HCT116 (cell line): Measurements from ENCODE around the gene MEG3. TPM values are rescaled to one million over a fixed set of nuclear protein-coding genes. Genes with fewer than 3 reads are reported as not detected.

Experiments
- ATAC-seq: fragments of 200-7000 bp; cut with Tn5 transposase; 2 replicates; pipeline ENCODE4 v1.9.1; 2020; ENCODE audit warnings: mild to moderate bottlenecking, moderate library complexity
- BruUV-seq: library from RNA; stranded (reverse); fragments of 400-500 nt; replicated peaks from 2 replicates; lab custom pipeline; 2021; lab: Mats Ljungman, UMichigan
- CTCF ChIA-PET: fragments of 300-600 bp; sonication (Branson Sonifier 250); formaldehyde crosslinking; loops from one replicate; lab custom pipeline; 2021; ENCODE audit warnings: antibody characterized with exemption; lab: Charles Lee
- POLR2A ChIA-PET: fragments of 300-600, 350-600 bp; sonication (Branson Sonifier 250); formaldehyde crosslinking; loops from one replicate; lab custom pipeline; 2021; ENCODE audit warnings: antibody characterized with exemption; lab: Charles Lee
- RAD21 ChIA-PET, 2 experiments: fragments of 300-600 bp; sonication (Branson Sonifier 250); formaldehyde crosslinking; loops; one replicate each; lab custom pipeline; 2023; ENCODE audit warnings: low total read pairs in 2 of 2; ENCODE audit not compliant: uncharacterized antibody in 2 of 2, unreplicated experiment in 2 of 2, low non-redundant PET in 1 of 2; lab: Charles Lee
- DNase-seq: peaks from one replicate; pipeline ENCODE4 v3.0.0-alpha.2; 2010; ENCODE audit warnings: low read depth, low spot score
- H2AFZ ChIP-seq: fragments of 200-600 bp; shearing (Covaris generic), sonication (generic); 2 replicates; pipeline ENCODE4 v1.6.1; 2017; ENCODE audit warnings: low read depth, mixed run types, mixed read lengths, antibody characterized with exemption, low read length; ENCODE audit not compliant: poor library complexity, severe bottlenecking
- H3K27ac ChIP-seq: 2 replicates; pipeline ENCODE4 v1.5.1; 2012; ENCODE audit warnings: low read depth, low read length
- H3K27me3 ChIP-seq: fragments of 200-600 bp; sonication (generic); 2 replicates; pipeline ENCODE4 v1.6.1; 2016; ENCODE audit warnings: mixed run types, low read length, mixed read lengths; ENCODE audit not compliant: insufficient read depth
- H3K36me3 ChIP-seq, 2 experiments: fragments of 200-500 bp in 1 of 2; fragments of 200-600 bp in 1 of 2; sonication (Bioruptor generic) in 1 of 2; sonication (generic) in 1 of 2; 2 replicates each; pipeline versions ENCODE4 v1.5.1 to v1.6.1; 2014 to 2016; ENCODE audit warnings: low read length in 2 of 2, inconsistent platforms in 1 of 2, mixed read lengths in 1 of 2, mixed run types in 1 of 2; ENCODE audit not compliant: insufficient read depth in 2 of 2, control insufficient read depth in 1 of 2
- H3K4me1 ChIP-seq, 2 experiments: fragments of 200-600 bp in 1 of 2; sonication (generic) in 1 of 2; 2 replicates each; pipeline versions ENCODE4 v1.5.1 to v1.6.1; 2012 to 2017; ENCODE audit warnings: low read length in 2 of 2, inconsistent platforms in 1 of 2, mild to moderate bottlenecking in 1 of 2, mixed read lengths in 1 of 2, mixed run types in 1 of 2, moderate library complexity in 1 of 2; ENCODE audit not compliant: insufficient read depth in 2 of 2, control insufficient read depth in 1 of 2
- H3K4me2 ChIP-seq: fragments of 200-600 bp; sonication (generic); 2 replicates; pipeline ENCODE4 v1.6.1; 2017; ENCODE audit warnings: mixed run types, low read length, mixed read lengths
- H3K4me3 ChIP-seq, 2 experiments: fragments of 200-600 bp in 1 of 2; sonication (generic) in 1 of 2; replicated peaks in 1 of 2; 2 replicates each; pipeline ENCODE4 v1.5.1; 2011 to 2016; ENCODE audit warnings: low read length in 2 of 2, control low read depth in 1 of 2, low read depth in 1 of 2, mild to moderate bottlenecking in 1 of 2, mixed read lengths in 1 of 2, mixed run types in 1 of 2
- H3K79me2 ChIP-seq: fragments of 200-600 bp; sonication (generic); 2 replicates; pipeline ENCODE4 v1.6.1; 2017; ENCODE audit warnings: mild to moderate bottlenecking, mixed run types, low read length, moderate library complexity, mixed read lengths; ENCODE audit not compliant: insufficient read depth
- H3K9ac ChIP-seq: fragments of 200-600 bp; sonication (generic); 2 replicates; pipeline ENCODE4 v1.6.1; 2016; ENCODE audit warnings: low read length, mixed read lengths
- H3K9me2 ChIP-seq: fragments of 200-600 bp; sonication (generic), shearing (Covaris generic); 2 replicates; pipeline ENCODE4 v1.6.1; 2017; ENCODE audit warnings: mixed run types, mild to moderate bottlenecking, moderate library complexity; ENCODE audit not compliant: insufficient read depth
- H3K9me3 ChIP-seq, 2 experiments: fragments of 200-500 bp in 1 of 2; fragments of 200-600 bp in 1 of 2; sonication (Bioruptor generic) in 1 of 2; sonication (generic) in 1 of 2; 2 replicates each; pipeline ENCODE4 v1.6.1; 2014 to 2017; ENCODE audit warnings: low read length in 2 of 2, mixed read lengths in 2 of 2, inconsistent platforms in 1 of 2, low read depth in 1 of 2, mild to moderate bottlenecking in 1 of 2, mixed run types in 1 of 2, moderate library complexity in 1 of 2; ENCODE audit not compliant: control insufficient read depth in 1 of 2, insufficient read depth in 1 of 2
- H4K20me1 ChIP-seq: fragments of 200-600 bp; sonication (generic), shearing (Covaris generic); 2 replicates; pipeline ENCODE4 v1.6.1; 2017; ENCODE audit warnings: mixed run types, mild to moderate bottlenecking, moderate library complexity; ENCODE audit not compliant: insufficient read depth
- CEBPB ChIP-seq: IDR thresholded peaks from 2 replicates; pipeline ENCODE4 v1.6.1; 2012; ENCODE audit warnings: low read depth
- EGR1 ChIP-seq: IDR thresholded peaks from 2 replicates; pipeline ENCODE4 v1.6.1; 2012; ENCODE audit warnings: low read depth
- JUND ChIP-seq: IDR thresholded peaks from 2 replicates; pipeline ENCODE4 v1.6.1; 2012
- POLR2A ChIP-seq: IDR thresholded peaks from 2 replicates; pipeline ENCODE4 v1.7.0; 2011; ENCODE audit warnings: borderline replicate concordance; ENCODE audit not compliant: insufficient read depth, insufficient read length; ENCODE audit errors: extremely low read depth
- POLR2AphosphoS5 ChIP-seq: IDR thresholded peaks from 2 replicates; pipeline ENCODE4 v1.6.1; 2011; ENCODE audit warnings: mild to moderate bottlenecking, low read depth, low read length, moderate library complexity
- SIN3A ChIP-seq: IDR thresholded peaks from 2 replicates; pipeline ENCODE4 v1.6.1; 2012; ENCODE audit warnings: low read depth
- SP1 ChIP-seq: IDR thresholded peaks from 2 replicates; pipeline ENCODE4 v1.6.1; 2012; ENCODE audit warnings: low read depth
- SRF ChIP-seq: IDR thresholded peaks from 2 replicates; pipeline ENCODE4 v1.6.1; 2012; ENCODE audit warnings: low read depth
- TCF7L2 ChIP-seq: IDR thresholded peaks from 2 replicates; pipeline ENCODE4 v1.7.0; 2011; ENCODE audit warnings: borderline replicate concordance, inconsistent platforms; ENCODE audit not compliant: insufficient read depth, insufficient read length; ENCODE audit errors: extremely low read depth
- YY1 ChIP-seq: IDR thresholded peaks from 2 replicates; pipeline ENCODE4 v1.6.1; 2011; ENCODE audit warnings: low read length, low read depth, moderate library complexity, mild to moderate bottlenecking; ENCODE audit not compliant: insufficient replicate concordance; ENCODE audit errors: extremely low read depth
- ZFX ChIP-seq: fragments of 450-650 bp; IDR thresholded peaks from 2 replicates; pipeline ENCODE4 v1.6.1; 2017
- ZNF274 ChIP-seq: fragments of 200-500 bp; sonication (Bioruptor generic); IDR thresholded peaks from 2 replicates; pipeline ENCODE4 v1.6.1; 2014; ENCODE audit warnings: mild to moderate bottlenecking, low read depth, low read length, inconsistent platforms
- intact Hi-C: fragments of 100-400 bp; cut with micrococcal nuclease; formaldehyde crosslinking; loops from 2 replicates; pipeline ENCODE4 v1.10.0; 2022
- total RNA-seq: library from RNA; stranded (reverse); gene quantifications from one replicate; pipeline ENCODE4 v1.2.1, GENCODE V29; 2021; ENCODE audit not compliant: unreplicated experiment
- TF ChIP-seq, protein P1 (sequence below): IDR thresholded peaks from 2 replicates; pipeline ENCODE4 v1.6.1; 2012
- TF ChIP-seq, protein P2 (sequence below): IDR thresholded peaks from 2 replicates; pipeline ENCODE4 v1.6.1; 2011; ENCODE audit warnings: mild to moderate bottlenecking, low read length, moderate library complexity; ENCODE audit not compliant: insufficient replicate concordance; ENCODE audit errors: extremely low read depth

MEG3 gene
- total RNA-seq, 1 experiment from 2014 or later: 2.5 TPM

DNA sequence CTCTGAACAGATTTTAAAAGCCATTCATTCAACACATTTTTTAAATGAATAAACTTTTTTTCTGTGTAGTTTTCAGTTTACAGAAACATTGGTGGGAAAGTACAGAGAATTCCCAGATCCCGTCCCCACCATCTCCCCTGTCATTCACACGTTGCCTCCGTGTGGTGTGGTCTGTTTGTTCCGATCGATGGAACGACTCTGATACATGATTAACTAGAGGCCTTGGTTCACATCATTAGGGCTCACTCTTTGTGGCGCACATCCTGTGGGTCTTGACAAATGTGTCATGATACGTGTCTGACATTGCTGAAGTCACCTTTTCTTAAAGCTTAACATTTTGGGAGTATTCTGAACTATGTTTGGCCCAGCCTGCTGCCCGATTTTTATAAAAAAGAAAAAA, 18.5 kb downstream of the MEG3 start:
- Histone ChIP-seq H3K36me3 (no peaks in the 10 kb centered on the region), H2AFZ (no peak overlapping the region), H3K9ac (no peak overlapping the region), H4K20me1 (no peaks in the 10 kb centered on the region), H3K79me2 (no peaks in the 10 kb centered on the region), H3K4me1 (peaks cover 0 to 3% of the 10 kb centered on the region in 2 experiments; a peak in 2 of 4 replicates), H3K27ac (no peak overlapping the region), H3K27me3 (no peaks in the 10 kb centered on the region), H3K4me2 (no peak overlapping the region), H3K9me2 (no peaks in the 10 kb centered on the region), H3K4me3 (no peak overlapping the region), H3K9me3 (no peaks in the 10 kb centered on the region)
- POLR2A ChIA-PET: interaction anchor here (0.6 kb wide), 1 partner anchor 793 kb away, joined by 4 read pairs; no protein-coding TSS in a partner anchor
- no peak for TF ChIP-seq YY1
- RAD21 ChIA-PET: no interaction called here
- intact Hi-C loops: no loop called here
- CTCF ChIA-PET: no interaction called here
- DNase-seq: no peak
- no peak for ATAC-seq
- BruUV-seq: no TSS peak

GRCh38 chr14:100844846-100845245, 18.9 kb downstream of the MEG3 start:
- Histone ChIP-seq H4K20me1 (no peaks in the 10 kb centered on the region), H3K79me2 (no peaks in the 10 kb centered on the region), H3K9me3 (no peaks in the 10 kb centered on the region), H2AFZ (no peak overlapping the region), H3K4me3 (no peak overlapping the region)
- no TSS peak for BruUV-seq
- TF ChIP-seq CEBPB (no peak), JUND (no peak), SP1 (no peak), ZFX (no peak), TCF7L2 (no peak), SIN3A (no peak), ZNF274 (no peak), SRF (no peak), YY1 (no peak), POLR2AphosphoS5 (no peak), POLR2A (no peak), EGR1 (no peak)
- TF ChIP-seq, protein P1, sequence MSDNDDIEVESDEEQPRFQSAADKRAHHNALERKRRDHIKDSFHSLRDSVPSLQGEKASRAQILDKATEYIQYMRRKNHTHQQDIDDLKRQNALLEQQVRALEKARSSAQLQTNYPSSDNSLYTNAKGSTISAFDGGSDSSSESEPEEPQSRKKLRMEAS: no peak
- TF ChIP-seq, protein P2, sequence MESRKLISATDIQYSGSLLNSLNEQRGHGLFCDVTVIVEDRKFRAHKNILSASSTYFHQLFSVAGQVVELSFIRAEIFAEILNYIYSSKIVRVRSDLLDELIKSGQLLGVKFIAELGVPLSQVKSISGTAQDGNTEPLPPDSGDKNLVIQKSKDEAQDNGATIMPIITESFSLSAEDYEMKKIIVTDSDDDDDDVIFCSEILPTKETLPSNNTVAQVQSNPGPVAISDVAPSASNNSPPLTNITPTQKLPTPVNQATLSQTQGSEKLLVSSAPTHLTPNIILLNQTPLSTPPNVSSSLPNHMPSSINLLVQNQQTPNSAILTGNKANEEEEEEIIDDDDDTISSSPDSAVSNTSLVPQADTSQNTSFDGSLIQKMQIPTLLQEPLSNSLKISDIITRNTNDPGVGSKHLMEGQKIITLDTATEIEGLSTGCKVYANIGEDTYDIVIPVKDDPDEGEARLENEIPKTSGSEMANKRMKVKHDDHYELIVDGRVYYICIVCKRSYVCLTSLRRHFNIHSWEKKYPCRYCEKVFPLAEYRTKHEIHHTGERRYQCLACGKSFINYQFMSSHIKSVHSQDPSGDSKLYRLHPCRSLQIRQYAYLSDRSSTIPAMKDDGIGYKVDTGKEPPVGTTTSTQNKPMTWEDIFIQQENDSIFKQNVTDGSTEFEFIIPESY: no peak
- TF ChIP-seq, all 23 proteins: peak for 0
- no peak for DNase-seq
- intact Hi-C loops: no loop called here
- ChIA-PET POLR2A (interaction anchor here (0.6 kb wide), 1 partner anchor 793 kb away, joined by 4 read pairs; no protein-coding TSS in a partner anchor), CTCF (no interaction called here), RAD21 (no interaction called here)
- no peak overlapping the region for H3K4me2 ChIP-seq
- no peak for ATAC-seq
- no peak overlapping the region for H3K9ac ChIP-seq
- no peaks in the 10 kb centered on the region for H3K27me3 ChIP-seq
- no peaks in the 10 kb centered on the region for H3K9me2 ChIP-seq
- H3K4me1 ChIP-seq: peaks cover 0 to 5% of the 10 kb centered on the region in 2 experiments; a peak in 2 of 4 replicates
- H3K27ac ChIP-seq: no peak overlapping the region
- H3K36me3 ChIP-seq: no peaks in the 10 kb centered on the region
